ENCODE data around the gene PLEKHG5.

The PLEKHG5 gene

GRCh38 chr1:6509220-6509918 is 17.9 kb upstream of the PLEKHG5 start:
- DNase-seq, result no peak

GRCh38 chr1:6508816-6509189 is 17.3 kb upstream of the PLEKHG5 start:
- no peak for DNase-seq

GRCh38 chr1:6508154-6508815 is 16.8 kb upstream of the PLEKHG5 start:
- DNase-seq, result no peak

GRCh38 chr1:6507461-6507911 is 16.0 kb upstream of the PLEKHG5 start:
- DNase-seq, result no peak

GRCh38 chr1:6507037-6507428 is 15.6 kb upstream of the PLEKHG5 start:
- no peak for DNase-seq

- DNase-seq, result no peak
Observed at GRCh38 chr1:6506210-6507036, 15.0 kb upstream of the PLEKHG5 start.

GRCh38 chr1:6505367-6506209 is 14.1 kb upstream of the PLEKHG5 start:
- no peak for DNase-seq

- no peak for DNase-seq
Observed at GRCh38 chr1:6504887-6505286, 13.4 kb upstream of the PLEKHG5 start.

- no peak for DNase-seq
Observed at GRCh38 chr1:6503884-6504602, 12.6 kb upstream of the PLEKHG5 start.

GRCh38 chr1:6502000-6502891 is 10.8 kb upstream of the PLEKHG5 start:
- DNase-seq, result no peak

GRCh38 chr1:6501279-6501813 is 9.9 kb upstream of the PLEKHG5 start:
- no peak for DNase-seq

GRCh38 chr1:6500544-6501278 is 9.2 kb upstream of the PLEKHG5 start:
- DNase-seq, result no peak

- DNase-seq, result no peak
Observed at GRCh38 chr1:6499296-6499695, 7.8 kb upstream of the PLEKHG5 start.

GRCh38 chr1:6498576-6499111 is 7.2 kb upstream of the PLEKHG5 start:
- no peak for DNase-seq

- no peak for DNase-seq
Observed at GRCh38 chr1:6497867-6498575, 6.6 kb upstream of the PLEKHG5 start.

- DNase-seq, result peak; percentile 77
Observed at GRCh38 chr1:6497215-6497866, 5.9 kb upstream of the PLEKHG5 start.

- DNase-seq, result no peak
Observed at GRCh38 chr1:6496890-6497214, 5.4 kb upstream of the PLEKHG5 start.

- DNase-seq, result no peak
Observed at GRCh38 chr1:6496365-6496721, 4.9 kb upstream of the PLEKHG5 start.
